Nucleus accumbens (tissue), 56 donors: ENCODE results near the gene TPD52L1.
"Not testable (repeated sequence)": the region's sequence is repeated elsewhere in the genome, so short reads cannot be mapped to it uniquely, and the experiment has no call there.

ENCODE experiments used
- DNase-seq, 56 donors: peaks; one replicate each; lab custom pipeline; 2025; lab: John Stamatoyannopoulos, UW

The TPD52L1 gene, protein sequence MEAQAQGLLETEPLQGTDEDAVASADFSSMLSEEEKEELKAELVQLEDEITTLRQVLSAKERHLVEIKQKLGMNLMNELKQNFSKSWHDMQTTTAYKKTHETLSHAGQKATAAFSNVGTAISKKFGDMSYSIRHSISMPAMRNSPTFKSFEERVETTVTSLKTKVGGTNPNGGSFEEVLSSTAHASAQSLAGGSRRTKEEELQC

DNA sequence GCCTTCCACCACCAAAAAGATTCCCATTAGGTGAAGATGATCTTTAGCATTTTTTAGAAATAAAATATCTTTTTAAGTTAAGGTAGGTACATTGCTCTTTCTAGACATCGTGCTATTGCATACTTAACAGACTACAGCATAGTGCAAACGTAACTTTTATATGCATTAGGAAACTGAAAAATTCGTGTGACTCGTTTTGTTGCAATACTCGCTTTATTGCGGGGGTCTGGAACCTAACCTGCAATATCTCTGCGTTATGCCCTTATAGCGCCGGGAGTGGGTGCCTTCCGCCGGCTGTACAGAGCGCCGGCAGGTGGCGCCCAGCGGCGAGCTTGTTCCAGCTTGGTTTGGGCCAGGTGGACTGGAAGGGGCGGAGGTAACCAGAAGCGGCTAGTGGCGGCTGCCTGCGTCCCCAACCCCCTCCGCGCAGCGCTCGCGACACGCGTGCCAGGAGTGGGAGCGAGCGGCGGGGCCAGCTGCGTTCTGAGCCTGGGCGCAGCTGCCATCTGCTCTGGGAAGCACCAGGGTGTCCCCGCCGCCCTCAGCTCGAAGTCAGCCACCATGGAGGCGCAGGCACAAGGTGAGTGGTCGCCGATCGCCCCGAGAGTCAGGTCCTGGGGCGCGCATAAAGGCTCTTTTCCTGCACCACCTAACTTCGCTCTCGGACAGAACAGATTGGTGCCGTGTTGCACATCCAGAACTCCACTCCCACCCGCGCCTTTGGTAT is at the start of gene TPD52L1:
TSS of gene TPD52L1 (plus strand) at position 383 of the 727 bp plus-strand sequence. CDS start at position 562, 179 bp downstream.
- DNase-seq: peak in 53 of 56 donors; percentile 15 to 83 (median 56)

DNA sequence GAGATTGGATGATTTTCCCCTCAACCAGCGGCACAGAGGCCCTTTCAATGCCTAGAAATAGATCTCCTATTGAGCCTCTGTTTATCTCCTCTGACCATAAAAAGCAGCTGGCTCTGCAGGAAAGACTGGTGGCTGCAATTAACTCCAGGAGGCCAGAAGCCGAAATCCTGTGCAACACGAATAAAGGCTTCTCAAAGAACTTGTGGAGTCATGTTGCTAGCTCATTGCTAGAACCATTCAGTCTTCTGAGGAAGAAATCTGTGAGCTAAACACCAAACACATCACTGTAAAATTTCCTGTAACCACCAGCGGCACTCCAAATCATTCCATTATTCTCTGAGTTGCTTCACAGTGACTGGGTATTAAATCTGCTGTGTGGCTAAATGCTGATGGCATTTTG is 49.1 kb upstream of the TPD52L1 start:
- DNase-seq: peak in 9 of 56 donors; percentile 7 to 36 (median 17)

DNA sequence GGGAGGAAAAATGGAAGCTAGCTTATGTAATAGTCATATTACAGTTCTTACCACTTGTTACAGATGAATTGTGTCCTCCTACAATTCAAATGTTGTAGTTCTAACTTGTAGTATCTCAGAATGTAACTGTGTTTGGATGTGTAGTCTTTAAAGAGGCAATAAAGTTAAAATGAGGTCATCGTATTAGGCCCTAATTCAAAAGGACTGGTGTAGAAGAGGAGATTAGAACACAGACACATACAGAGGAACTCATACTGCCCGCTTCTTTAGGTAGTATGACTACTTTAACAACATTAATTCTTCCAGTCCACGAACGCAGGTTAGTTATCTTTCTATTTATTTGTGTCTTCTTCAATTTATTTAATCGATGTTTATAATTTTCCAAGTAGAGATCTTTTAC is 46.5 kb upstream of the TPD52L1 start:
- no peak for DNase-seq

DNA sequence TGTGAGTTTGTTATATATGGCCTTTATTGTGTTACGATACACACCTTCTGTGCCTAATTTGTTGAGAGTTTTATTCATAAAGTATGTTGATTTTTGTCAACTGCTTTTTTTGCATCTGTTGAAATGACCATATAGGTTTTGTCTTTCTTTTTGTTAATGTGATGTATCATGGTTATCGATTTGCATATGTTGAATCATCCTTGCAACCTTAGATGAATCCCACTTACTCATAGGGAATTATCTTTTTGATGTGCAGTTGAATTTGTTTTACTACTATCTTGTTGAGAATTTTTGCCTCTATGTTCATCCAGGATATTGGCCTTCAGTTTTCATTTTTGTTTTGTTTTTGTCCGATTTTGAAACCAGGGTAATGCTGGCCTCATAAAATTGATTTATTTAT is 45.7 kb upstream of the TPD52L1 start:
- DNase-seq: no peak

DNA sequence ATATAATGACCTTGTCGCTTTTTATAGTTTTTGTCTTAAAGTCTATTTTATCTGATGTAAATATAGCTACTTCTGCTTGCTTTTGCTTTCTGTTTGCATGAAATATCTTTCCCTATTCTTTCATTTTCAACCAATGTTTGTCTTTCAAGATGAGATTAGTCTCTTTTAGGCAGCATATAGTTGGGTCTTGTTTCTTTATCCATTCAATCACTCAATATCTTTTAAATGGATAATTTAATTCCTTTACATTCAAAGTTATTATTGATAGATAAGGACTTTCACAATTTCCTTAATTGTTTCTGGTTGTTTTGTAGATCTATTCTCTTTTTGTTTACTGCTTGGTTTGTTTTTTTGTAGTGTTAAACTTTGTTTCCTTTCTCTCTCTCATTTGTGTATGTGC is 43.5 kb upstream of the TPD52L1 start:
- no peak for DNase-seq

DNA sequence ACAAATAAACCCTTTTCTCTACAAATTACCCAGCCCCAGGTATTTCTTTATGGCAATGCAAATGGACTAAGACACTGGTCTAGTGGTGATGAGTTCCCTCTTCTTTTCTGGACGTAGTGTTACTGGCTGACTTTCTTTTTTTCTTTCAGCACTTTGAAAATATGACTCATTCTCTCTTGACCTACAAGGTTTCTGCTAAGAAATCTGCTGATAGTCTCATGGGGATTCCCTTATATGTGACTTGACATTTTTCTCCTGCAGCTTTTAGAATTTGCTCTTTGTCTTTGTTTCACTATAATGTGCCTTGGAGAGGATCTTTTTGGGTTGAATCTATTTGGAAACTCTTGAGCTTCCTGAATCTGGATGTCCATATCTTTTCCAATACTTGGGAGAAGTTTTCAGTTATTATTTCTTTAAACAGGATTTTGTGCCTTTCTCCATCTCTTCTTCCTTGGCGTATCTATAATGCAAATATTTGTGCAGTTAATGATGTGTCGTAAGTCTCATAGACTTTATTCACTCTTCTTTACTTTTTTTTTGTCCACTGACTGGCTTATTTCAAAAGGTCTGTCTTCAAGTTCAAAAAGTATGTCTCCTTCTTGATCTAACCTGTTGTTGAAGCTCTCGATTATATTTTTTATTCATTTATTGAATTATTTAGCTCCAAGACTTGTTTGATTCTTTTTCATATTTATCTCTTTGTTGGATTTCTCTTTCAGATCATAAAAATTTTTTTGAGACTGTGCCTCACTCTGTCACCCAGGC is 42.2 kb upstream of the TPD52L1 start:
- DNase-seq: no peak

DNA sequence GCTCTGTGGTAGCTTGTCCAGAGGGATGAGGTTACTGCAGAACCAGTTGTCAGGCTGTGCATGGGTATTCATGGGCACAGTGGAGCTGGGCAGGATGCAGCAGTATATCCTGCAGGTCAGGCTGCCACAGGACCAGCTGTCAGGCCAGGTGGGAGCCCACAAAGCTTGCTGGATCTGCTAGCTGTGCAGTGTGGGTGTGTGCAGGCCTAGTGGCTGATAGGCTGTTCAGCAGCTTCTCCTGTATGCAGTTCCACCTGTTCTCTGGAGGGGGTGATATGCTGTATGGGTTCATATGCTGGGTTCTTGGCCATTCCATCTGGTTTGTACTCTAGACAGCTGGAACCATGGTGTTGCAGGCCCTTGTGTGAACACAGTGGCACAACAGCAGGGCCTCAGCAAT is 40.6 kb upstream of the TPD52L1 start:
- DNase-seq: no peak

DNA sequence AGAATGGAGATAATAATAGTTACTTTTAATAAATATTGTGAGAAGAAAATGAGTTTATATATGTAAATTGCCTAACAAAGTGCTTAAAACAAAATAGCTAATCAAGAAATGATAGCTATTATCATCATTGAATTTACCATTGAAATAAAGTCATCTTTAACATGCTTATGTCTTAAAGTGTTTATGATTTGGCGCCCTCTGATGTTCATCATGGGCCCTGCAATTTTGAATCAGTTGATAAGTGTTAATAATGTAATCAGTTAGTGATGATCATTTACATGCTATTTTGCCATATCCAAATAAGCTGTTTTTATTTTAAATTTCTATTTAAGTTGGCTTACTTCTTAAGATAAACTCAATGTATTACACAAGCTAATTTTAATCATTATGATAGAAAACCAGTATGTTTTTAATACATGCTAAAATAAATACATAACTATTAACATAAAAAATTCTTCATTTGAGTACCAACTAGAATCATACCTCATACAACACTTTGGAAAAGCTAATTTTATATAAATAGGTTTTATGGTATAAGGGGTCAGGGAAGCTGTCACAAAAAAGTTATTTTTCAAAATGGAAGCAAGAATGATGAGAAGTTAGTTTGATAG is 39.2 kb upstream of the TPD52L1 start:
- peak in 20 of 56 donors; percentile 9 to 83 (median 26) for DNase-seq

DNA sequence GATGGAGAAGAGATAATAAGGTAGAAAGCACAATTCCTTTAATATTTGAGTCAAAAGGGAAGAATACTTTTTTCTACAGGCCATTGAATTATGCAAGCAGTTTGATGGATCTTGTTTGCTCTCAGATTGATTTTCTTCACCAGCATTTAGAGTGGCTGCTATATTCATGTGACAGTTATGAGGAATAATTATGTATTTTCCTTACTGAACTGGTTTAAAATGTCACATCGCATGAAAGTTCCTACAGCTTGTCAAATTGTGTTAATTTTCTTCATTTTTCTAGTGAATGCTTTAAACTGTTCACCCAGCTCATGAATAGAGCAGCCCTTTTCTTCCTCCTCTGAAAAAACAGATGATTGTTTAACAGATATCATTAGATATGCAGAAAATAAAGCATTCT is 37.4 kb upstream of the TPD52L1 start:
- DNase-seq: no peak

DNA sequence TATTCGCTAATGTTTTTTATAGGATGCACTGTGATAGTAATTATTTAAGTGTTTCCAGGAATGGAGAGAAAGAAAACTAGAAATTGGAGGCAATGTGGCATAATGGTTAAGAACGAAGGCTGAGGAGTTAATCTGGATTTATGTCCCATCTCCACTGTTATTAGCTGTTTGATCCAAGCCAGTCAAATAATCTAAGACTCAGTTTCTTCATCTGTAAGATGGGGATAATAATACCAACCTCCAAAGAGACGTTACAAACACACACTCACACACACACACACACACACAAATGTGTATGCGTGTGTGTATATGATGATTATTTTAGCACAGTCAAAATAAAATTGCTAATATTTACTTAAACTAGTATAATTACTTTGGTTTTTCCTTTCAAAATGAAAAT is 36.9 kb upstream of the TPD52L1 start:
- DNase-seq: no peak

DNA sequence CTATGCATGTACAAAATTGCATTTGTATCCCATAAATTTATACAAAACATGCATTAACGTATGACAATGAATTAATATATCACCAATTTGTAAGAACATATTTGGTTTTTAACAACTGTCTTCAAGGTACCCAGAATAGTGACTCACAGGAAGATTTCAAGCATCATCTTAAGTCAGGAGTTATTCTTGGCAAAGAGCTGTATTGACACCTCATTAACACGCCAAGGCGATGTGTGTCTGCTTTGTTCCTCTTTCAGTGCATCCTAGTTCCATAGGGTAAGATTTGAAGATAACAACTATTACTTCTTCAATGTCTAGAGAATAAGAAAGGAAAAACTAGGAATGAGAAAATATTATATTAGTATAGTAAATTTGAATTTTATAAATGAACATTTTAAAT is 35.8 kb upstream of the TPD52L1 start:
- DNase-seq: peak in 3 of 56 donors; percentile 12 to 47 (median 37)

DNA sequence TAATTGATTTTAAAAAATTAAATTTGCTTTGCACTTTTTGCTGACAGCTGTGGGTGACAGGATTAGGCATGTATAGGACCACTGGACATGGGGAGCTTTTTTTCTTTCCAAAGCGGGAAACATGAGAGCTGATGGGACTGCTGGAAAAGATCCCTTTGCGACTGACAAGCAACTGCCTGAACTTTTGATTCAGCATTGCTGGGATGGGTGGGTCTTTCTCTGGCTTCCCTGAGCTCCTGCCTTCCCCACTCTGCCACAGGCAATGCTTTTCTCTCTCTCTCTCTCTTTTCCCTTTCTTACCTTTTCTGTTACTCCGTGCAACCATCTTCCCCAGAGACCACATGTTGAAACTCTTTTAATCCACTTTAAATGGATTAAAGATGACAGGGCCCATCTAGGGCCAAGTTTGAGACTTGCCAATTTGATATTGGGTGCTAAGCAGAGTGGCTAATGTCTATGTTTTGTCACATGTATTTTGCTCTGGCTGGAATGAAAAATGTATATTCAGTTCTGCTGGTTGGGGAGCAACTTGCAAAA is 33.5 kb upstream of the TPD52L1 start:
- DNase-seq: no peak

DNA sequence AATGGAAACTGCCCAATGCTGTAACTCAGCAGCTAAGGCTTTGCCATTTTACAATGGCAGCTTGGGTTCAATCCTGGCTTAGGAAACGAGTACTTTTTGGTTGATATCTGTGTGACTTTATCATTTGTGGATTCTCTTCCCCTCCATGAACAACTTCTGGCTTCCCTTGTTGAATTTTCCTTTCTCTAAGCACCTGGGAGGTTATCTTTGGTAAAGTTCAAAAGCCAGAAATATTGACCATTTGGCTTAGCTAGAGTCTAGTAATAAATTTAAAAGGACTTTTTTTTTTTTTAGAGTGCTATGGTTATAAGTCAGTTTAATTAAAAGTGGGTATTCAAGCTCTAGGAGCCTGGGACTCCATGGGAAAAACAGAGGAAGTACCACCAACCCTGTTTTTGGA is 31.7 kb upstream of the TPD52L1 start:
- no peak for DNase-seq

DNA sequence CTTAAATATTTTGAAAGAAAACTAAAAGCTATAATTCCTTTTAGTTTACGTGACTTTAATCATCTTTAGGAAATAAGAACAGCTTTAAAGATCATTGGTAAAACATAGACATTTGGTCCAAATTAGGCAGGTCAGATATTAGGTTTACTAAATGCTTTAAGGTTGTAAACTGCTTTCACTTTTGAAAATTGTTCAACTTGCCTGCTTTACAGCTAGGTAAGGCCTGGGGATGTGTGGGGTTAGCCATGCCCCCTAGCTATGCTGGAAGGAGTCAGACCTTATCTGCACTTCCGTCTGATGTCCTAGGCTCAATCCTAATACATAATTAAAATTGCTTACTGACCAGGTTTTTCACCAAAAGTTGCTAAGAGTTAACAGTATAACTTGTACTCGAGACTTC is 30.5 kb upstream of the TPD52L1 start:
- no peak for DNase-seq

DNA sequence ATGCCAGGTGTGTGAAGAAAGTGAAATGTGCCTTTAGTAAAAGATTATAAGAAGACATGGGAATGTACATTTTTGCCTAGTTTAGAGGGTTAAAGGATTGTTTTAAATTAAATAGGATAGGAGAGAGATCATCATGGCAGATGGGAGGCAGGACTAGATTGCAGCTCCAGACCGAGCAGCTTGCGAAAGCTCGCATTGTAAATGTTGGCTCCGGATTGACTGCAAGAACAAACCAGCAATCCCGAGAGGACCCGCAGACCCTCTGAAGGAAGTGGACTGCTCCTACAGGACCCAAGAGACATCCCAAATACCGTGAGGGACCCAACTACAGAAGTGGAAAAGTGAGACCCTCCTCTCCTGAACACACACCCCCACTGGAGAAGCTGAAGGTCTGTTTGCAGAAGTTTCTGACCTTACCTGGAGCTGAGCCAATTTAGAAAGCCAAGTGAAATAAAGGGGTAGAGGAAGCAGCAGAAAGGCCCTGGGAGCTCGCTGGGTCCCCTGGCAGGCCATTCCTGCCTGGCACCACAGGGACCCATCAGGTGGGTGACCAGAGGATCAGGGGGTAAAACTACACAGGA is 30.0 kb upstream of the TPD52L1 start:
- no peak for DNase-seq

DNA sequence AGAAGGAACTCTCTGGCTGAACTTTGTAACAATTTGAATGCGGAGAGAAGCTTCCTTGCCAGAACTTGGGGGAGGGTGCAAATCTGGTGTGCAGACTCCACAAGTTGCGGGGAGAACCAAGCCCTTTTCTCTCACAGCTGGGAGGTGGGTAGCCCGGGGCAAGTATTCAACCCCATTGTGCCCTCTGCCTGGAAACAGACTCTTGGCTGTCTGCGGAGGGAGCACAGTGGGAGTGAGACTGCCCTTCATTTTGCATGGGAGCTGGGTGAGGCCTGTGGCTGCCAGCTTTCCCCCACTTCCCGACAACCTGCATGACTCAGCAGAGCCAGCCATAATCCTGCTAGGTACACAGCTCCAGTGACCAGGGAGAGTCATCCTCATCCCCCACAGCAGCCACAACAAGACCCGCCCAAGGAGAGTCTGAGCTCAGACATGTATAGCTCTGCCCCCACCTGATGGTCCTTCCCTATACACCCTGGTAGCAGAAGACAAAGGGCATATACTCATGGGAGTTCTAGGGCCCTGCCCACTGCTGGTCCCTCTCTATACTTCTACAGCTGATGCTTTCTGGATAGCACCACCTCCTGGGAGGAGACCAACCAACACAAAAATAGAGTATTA is 29.4 kb upstream of the TPD52L1 start:
- DNase-seq: no peak

DNA sequence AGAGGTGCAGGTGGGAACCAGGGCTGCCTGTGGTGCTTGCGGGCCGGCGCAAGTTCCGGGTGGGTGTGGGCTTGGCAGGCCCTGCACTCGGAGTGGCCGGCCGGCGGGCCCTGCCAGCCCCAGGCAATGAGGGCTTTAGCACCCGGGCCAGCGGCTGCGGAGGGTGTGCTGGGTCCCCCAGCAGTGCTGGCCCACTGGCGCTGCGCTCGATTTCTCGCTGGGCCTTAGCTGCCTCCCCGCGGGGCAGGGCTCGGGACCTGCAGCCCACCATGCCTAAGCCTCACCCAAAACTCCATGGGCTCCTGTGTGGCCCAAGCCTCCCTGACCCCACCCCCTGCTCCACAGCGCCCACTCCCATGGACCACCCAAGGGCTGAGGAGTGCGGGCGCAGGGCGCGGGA is 27.7 kb upstream of the TPD52L1 start:
- DNase-seq: not testable (repeated sequence)

DNA sequence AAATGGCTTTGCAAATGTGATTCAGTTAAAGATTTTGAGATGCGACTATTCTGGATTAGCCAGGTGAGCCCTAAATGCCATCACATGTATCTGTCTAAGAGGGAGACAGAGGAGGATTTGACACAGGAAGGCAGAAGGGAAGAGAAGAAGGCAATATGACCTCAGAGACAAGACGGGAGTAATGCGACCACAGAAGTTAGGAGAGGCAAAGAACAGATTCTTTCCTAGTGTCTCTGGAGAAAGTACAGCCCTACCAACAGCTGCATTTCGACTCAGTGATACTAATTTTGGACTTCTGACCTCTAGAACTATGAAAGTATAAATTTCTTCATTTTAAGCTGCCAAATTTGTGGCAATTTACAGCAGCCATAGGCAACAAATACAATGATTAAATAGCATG is 24.2 kb upstream of the TPD52L1 start:
- DNase-seq: no peak

DNA sequence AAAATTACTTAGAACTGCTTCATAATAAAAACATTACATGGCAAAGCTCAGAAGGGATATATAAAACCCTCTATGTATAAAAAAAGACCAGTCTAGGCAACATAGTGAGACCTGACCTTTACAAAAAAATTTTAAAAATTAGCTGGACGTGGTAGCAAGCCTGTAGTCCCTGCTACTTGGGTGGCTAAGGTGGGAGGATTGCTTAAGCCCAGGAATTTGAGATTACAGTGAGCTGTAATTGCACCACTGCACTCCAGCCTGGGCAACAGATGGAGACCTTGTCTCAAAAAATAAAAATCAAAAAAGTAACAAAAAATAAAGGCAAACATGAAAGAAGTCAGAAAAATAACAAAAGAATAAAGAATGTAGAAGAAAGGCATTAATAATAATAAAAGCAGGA is 21.5 kb upstream of the TPD52L1 start:
- DNase-seq: no peak

DNA sequence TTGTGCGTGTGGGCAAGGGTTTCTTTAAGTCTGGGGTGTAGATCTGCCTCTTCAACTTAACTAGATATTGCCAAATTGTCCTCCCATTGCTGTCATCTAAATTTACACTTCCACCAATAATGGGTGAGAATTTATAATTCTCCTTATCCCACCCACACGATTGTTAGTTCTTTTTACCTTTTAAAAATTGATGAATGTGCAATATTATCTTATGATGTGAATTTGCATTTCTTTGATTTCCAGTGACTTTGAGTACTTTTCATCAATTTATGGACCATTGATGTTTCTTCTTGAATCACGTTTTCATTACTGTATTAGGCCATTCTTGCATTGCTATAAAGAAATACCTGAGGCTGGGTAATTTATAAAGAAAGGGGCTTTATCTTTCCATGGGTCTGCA is 17.2 kb upstream of the TPD52L1 start:
- DNase-seq: no peak
